Parathyroid adenoma (tissue), 2 donors: ENCODE data around the gene SLC2A9.

ENCODE experiments used
- H2AFZ ChIP-seq: fragments of 300-600 bp; sonication (generic); one replicate; pipeline ENCODE4 v1.7.0; 2017; ENCODE audit warnings: antibody characterized with exemption, mild to moderate bottlenecking
- H3K27ac ChIP-seq: fragments of 300-600 bp; sonication (generic); one replicate; pipeline ENCODE4 v1.7.0; 2017
- H3K27me3 ChIP-seq: fragments of 300-600 bp; sonication (generic); one replicate; pipeline ENCODE4 v1.7.0; 2017; ENCODE audit warnings: low read length; ENCODE audit not compliant: control insufficient read depth, insufficient read depth
- H3K36me3 ChIP-seq: fragments of 300-600 bp; sonication (generic); one replicate; pipeline ENCODE4 v1.7.0; 2017; ENCODE audit warnings: low read length; ENCODE audit not compliant: control insufficient read depth, insufficient read depth
- H3K4me1 ChIP-seq: fragments of 300-600 bp; sonication (generic); one replicate; pipeline ENCODE4 v1.7.0; 2017; ENCODE audit warnings: control low read depth
- H3K4me2 ChIP-seq: fragments of 300-600 bp; sonication (generic); one replicate; pipeline ENCODE4 v1.7.0; 2017; ENCODE audit warnings: low read length
- H3K4me3 ChIP-seq: fragments of 300-600 bp; sonication (generic); one replicate; pipeline ENCODE4 v1.7.0; 2017; ENCODE audit warnings: low read depth, low read length
- H3K79me2 ChIP-seq: fragments of 300-600 bp; sonication (generic); one replicate; pipeline ENCODE4 v1.7.0; 2017; ENCODE audit warnings: control low read depth
- H3K9ac ChIP-seq: fragments of 300-600 bp; sonication (generic); one replicate; pipeline ENCODE4 v1.7.0; 2017; ENCODE audit warnings: mild to moderate bottlenecking
- H3K9me3 ChIP-seq: fragments of 300-600 bp; sonication (generic); one replicate; pipeline ENCODE4 v1.7.0; 2017; ENCODE audit warnings: low read length; ENCODE audit not compliant: control insufficient read depth
- CTCF ChIP-seq: fragments of 300-600 bp; sonication (generic); IDR thresholded peaks from one replicate; pipeline ENCODE4 v1.7.0; 2017; ENCODE audit warnings: antibody characterized with exemption, mild to moderate bottlenecking
- donor health status: primary hyperparathyroidism.

SLC2A9 gene

DNA sequence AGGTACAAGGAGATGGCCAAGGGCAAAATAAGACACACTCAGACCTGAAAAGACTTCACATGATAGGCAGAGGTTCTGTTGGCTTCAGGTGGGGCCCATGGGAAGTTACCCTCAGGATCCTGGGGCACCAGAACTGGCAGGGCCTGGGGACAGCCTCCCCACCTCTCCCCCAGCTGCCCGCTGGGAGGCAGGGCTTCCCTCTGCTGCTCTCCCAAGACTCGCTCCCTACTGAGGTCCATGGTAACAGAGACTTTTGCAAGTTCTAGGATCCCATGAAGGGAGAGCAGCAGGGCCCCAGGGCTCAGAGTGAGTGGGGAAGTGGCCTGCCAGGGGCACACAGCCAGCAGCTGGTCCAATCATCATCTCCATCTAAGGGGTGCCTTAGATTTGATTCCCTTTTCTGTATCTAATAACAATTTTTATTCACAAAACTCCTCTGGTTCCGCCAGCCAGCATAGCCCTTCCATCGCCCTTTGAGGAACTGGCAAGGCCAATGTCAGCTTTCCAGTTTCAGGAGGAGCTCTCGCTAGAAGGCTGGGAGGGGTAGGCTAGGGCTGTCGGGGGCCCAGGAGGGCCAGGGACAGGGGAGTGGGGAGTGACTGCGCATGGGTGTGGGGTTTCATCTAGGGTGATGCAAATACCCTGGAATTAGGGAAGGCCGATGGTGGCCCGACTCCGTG, 78.2 kb downstream of the SLC2A9 start:
- Histone ChIP-seq H3K4me2 (no peak overlapping the region), H3K79me2 (no peaks in the 10 kb centered on the region), H3K4me1 (no peaks in the 10 kb centered on the region), H3K4me3 (no peak overlapping the region), H3K9me3 (no peaks in the 10 kb centered on the region), H2AFZ (no peak overlapping the region), H3K9ac (no peak overlapping the region), H3K27me3 (no peaks in the 10 kb centered on the region), H3K27ac (no peak overlapping the region), H3K36me3 (no peaks in the 10 kb centered on the region)
- TF ChIP-seq CTCF, result no peak

- Histone ChIP-seq H3K4me1 (no peaks in the 10 kb centered on the region), H3K36me3 (no peaks in the 10 kb centered on the region), H3K9ac (no peak overlapping the region), H2AFZ (no peak overlapping the region), H3K9me3 (no peaks in the 10 kb centered on the region), H3K27me3 (no peaks in the 10 kb centered on the region), H3K79me2 (no peaks in the 10 kb centered on the region), H3K4me2 (no peak overlapping the region), H3K4me3 (no peak overlapping the region), H3K27ac (no peak overlapping the region)
- no peak for TF ChIP-seq CTCF
Measured at GRCh38 chr4:9942139-9942538, 79.2 kb downstream of the SLC2A9 start.

DNA sequence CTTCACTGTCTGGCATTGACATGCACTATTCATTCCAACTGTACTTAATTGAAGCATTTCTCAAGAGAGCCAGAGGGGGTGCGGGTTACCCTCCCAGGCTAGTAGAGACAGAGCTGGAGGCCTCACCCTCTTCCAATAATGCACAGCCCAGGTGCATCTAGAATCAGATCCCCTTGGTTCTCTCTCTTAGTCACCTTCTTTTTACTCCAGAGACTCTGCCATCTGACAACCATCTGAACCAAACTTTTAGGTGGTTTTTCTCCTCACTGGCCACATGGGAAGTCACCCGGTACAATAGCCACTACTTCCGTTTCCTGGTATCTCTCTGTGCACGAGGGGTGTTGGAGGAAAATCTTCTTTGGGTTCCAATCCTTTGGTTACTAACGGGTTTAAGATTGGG, 81.3 kb downstream of the SLC2A9 start:
- no peak overlapping the region for H3K4me2 ChIP-seq
- no peak overlapping the region for H2AFZ ChIP-seq
- H3K4me1 ChIP-seq, result no peaks in the 10 kb centered on the region
- TF ChIP-seq CTCF, result no peak
- no peaks in the 10 kb centered on the region for H3K9me3 ChIP-seq
- no peak overlapping the region for H3K9ac ChIP-seq
- no peak overlapping the region for H3K27ac ChIP-seq
- no peaks in the 10 kb centered on the region for H3K27me3 ChIP-seq
- H3K36me3 ChIP-seq, result no peaks in the 10 kb centered on the region
- H3K4me3 ChIP-seq, result no peak overlapping the region
- H3K79me2 ChIP-seq, result no peaks in the 10 kb centered on the region

- H3K27me3 ChIP-seq, result no peaks in the 10 kb centered on the region
- H3K27ac ChIP-seq, result no peak overlapping the region
- H3K9ac ChIP-seq, result no peak overlapping the region
- H3K79me2 ChIP-seq, result no peaks in the 10 kb centered on the region
- H3K4me2 ChIP-seq, result no peak overlapping the region
- H3K4me1 ChIP-seq, result no peaks in the 10 kb centered on the region
- H3K36me3 ChIP-seq, result no peaks in the 10 kb centered on the region
- TF ChIP-seq CTCF, result no peak
- no peak overlapping the region for H3K4me3 ChIP-seq
- H3K9me3 ChIP-seq, result no peaks in the 10 kb centered on the region
- H2AFZ ChIP-seq, result no peak overlapping the region
Measured at GRCh38 chr4:9938933-9939332, 82.4 kb downstream of the SLC2A9 start.

DNA sequence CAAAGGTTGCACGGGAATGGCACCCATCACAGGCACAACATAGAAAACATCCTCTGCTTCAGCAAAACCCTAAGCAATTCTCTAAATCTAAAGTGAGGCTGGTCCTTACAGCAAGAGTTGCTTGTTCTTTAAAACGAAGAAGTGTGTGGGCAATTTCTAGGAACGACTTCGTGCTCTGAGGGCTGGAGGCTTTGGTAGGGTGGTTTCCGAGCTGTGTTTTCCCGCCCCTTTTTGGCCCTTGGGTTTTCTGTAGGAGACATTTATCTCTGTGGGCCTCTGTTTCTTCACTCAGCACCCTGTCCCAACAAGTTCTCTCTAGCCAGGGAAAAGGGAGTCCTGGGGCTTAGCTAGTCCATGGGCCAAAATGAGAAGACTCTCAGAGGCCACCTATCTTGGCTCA, 84.2 kb downstream of the SLC2A9 start:
- no peak for TF ChIP-seq CTCF
- no peaks in the 10 kb centered on the region for H3K4me1 ChIP-seq
- H3K36me3 ChIP-seq, result no peaks in the 10 kb centered on the region
- no peak overlapping the region for H2AFZ ChIP-seq
- H3K9ac ChIP-seq, result no peak overlapping the region
- no peak overlapping the region for H3K4me3 ChIP-seq
- no peaks in the 10 kb centered on the region for H3K79me2 ChIP-seq
- no peaks in the 10 kb centered on the region for H3K9me3 ChIP-seq
- H3K4me2 ChIP-seq, result no peak overlapping the region
- no peak overlapping the region for H3K27ac ChIP-seq
- no peaks in the 10 kb centered on the region for H3K27me3 ChIP-seq
